ENCODE data around the gene LAMC1.
"Not testable (repeated sequence)": the region's sequence is repeated elsewhere in the genome, so short reads cannot be mapped to it uniquely, and the experiment has no call there.

The LAMC1 gene

DNA sequence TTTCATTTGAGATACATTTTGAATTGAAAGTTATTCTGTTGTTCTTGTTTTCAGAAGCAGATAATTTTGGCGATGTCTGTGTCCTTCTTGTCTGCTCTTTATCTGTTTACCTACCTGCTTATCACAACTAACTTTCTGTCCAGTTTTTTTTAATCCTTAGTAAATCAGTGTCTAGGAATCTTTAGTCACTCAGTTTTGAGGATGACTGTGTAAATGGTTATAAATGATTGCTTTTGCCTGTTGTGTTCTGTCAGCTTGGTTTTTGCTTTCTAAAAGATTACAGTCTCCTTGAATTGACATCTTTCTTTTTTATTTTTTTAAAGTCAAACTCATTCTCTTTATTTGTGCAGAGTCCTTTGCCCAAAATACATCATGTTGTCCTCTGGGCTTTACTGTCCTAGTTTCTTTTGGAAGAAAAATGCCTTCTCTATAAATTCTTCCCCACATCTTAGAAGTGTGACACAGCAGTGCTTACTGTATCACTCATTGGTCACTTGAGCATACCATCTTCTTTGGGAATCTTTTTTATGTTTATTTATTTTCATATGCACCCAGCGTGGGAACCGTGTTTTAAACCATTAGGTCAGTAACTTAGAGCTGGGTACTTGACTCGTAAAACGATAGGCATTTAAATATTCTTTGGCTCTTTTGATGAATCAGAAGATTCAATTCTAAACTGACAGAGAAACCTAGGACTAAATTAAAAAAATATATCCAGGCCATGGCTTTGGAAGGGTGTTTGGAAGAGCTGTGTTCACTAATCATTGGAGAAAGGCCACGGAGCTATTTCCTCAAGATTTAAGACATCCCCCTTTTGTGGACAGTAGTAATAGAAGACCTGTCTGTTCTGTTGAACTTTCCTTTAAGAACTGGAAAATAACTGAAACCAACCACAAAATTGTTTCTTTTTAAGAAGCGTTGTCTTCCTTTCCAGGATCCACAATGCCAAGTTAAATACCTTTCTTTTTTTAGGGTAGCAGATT, 20.9 kb downstream of the LAMC1 start:
- no peak for DNase-seq

DNA sequence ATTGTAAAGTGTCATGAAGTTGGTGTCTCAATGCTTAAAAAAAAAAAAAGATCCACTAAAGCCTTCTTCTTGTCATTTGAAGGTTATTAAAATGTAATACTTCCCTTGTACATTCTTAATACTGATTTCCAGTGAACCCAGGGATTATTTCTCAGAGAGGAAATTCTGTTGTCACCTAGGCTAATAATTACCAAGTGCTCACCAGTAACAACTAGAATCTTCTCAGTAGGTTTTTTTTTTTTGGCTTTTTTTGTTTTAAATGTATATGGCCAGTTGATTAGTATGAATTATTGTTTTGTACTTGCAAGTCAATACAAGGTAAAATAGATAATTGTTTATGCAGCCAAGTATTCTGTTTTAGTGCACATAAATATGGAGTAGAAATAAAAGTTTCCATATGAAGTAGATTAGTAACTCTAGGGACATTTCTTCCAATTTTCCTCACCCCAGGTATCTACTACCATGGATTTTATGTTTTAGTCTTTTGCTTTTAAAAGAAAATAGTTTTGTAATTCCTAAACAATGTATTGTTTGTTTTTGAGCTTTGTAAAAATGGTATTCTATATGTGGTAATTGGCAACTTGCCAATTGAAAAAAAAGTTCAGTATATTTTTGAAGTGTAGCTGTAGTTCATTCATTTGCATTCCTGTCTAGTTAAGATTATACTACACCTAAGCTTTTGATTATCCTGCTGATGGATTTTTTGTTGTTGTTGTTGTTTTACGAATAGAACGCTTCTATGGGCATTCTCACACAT, 21.9 kb downstream of the LAMC1 start:
- DNase-seq = no peak

DNA sequence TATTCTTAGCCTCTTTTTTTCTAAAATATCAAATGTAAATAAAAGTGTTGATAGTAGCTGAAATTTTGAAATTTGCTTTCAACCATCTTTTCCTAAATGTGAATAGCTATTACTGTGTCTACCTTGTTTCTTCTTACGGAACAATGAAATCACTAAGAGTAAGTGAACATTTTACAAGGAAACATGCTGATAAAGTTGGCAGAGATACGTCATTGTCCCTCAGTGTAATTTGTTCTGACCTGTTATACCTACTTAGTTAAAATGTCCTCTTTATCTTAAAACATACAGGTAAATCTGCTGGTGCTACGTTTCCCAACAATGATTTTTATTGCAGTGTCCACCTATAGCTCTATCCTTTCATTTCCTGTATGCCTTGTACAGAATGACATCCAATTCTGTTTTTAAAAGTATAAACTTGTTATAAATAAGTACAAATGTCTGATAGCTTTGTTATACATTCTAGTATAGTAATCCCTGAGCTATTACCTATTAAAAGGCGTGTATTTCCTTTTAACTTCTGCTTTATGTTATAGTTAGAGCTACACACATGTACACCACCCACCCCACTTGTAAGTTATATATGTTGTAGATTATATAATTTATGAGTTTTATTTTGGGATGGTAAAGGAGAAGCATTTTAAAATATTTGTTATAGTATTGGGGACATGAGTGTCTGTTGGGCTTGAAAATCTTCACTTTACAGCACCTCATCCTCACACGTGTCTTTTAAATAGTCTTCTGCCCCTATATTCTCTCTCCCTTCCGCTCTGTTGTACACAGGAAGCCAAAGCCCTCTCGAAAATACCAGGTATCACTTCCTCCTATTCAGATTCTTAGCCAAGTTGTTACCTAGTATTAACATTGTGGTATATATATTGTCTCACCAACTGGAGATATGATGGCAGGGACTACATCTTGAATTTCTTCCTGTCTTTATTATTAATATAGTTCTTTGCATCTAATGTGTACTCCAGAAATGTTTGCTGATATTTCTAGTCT, 25.2 kb downstream of the LAMC1 start:
- no peak for DNase-seq

DNA sequence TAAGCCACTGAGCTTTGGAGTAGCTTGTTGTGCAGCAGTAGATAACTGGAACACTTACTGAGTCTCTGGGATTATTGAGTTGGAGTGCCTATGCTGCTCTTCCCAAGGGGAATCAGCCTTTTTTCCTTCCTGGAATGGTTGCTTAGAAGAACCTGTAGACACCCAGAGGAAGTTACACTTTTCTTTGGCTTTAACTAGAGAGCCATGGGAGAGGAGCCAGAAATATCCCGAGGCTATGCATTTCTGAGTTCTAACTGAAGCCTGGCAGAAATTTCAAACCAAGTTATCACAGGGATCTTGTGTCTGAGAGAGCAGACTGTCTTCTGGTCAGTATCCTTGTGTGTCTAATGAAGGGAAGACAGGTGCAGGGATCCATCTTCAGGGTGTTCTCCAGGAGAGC, 28.3 kb downstream of the LAMC1 start:
- DNase-seq = no peak

DNA sequence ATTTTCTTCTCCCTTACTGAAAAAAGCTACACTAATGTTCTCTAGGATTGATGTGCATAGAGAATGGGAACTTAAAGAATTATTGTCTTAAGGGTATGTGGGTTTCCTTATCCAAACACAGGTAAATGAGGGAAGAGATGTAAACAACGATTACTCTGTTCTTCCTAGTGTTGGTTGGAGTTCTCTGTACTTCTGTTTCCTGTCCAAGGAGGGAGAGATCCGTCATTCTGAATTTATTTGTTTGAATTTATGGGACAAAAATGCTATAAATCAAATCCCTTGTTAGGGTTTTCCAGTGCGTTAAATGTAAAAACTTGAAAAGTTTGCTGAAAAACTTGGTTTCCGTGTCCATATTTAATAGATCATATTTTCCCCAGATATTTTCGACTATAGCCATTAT, 29.6 kb downstream of the LAMC1 start:
- DNase-seq = no peak

DNA sequence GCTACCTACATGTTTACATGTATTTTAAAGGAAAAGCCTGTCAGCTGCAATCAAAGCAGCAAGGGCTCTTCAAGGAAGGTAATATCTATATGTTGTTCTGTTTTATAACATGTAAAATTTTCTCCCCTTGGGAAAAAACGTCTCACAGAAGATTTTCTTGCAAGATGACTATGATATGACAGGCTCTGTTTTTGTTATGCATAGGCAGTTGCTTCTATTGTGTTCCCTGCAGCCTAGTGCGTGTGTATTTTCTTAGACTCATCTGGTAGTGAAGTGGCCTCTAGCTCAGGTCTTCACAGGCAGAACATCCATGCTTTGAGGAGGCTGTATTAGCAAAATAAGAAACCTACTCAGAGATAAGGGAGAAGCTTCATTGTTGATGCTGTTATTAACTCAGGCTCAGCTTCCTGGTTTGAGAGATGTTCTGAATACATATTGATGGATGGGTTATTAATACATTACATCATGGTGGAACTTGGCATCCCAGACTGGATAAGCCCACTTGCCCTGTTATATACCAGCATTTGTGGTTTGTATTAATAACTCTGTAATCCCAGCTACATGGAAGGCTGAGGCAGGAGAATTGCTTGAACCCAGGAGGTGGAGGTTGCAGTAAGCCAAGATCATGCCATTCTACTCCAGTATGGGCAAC, 35.8 kb downstream of the LAMC1 start:
- DNase-seq = no peak

DNA sequence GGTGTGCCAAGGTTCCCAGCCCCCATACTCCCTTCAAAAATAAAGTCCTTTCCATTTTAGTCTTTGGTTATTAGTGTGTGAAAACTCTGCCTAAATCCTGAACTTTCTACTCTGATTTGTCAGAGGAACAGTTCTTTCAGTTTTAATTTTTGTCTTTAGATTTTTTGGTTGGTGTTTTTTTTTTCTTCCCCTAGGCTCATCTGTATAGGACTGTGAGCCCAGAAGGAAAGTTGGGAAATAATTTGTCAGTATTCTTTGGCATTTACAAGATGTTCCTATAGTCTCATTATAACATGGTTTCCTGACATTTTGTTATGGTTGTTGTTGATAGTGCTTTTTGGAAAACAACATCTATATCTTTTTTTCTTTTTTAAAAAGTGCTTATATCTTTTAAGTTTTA, 38.0 kb downstream of the LAMC1 start:
- DNase-seq = no peak

DNA sequence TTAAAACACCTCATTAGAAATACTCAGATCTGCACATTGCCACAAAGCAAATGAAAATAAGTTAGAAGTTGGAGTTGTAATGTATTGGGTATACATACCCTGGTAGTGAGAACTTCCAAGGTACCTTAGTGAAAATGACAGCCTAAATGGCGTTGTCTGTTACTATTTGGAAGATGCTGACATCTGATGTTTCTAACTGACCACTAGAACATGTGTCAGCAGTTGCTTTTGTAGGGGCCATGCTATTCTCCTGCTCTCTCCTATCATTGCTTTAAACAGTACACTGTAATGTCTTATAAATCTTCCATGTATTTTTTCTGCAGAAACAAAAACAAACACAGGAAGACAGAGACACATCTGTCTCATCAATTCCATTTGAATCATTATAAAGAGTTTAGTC, 40.1 kb downstream of the LAMC1 start:
- no peak for DNase-seq

DNA sequence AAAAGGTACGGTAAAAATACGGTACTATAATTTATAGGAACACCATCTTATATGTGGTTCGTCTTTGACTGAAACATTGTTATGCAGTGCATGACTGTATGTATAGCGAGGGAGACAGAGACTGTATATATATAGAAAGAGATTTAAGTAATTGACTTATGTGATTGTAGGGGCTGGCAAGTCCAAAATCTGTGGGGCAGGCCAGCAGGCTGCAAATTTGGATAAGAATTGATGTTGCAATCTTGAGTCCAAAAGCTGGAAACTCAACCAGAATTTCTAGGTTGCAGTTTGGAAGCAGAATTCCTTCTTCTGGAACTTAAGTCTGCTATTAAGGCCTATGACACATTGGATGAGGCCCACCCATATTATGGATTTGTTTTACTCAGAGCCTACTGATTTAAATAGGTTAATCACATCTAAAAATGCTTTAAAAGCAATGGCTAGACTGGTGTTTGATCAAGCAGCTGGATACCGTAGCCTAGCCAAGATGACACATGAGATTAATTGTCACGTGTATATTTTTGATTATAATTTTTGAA, 42.0 kb downstream of the LAMC1 start:
- no peak for DNase-seq

DNA sequence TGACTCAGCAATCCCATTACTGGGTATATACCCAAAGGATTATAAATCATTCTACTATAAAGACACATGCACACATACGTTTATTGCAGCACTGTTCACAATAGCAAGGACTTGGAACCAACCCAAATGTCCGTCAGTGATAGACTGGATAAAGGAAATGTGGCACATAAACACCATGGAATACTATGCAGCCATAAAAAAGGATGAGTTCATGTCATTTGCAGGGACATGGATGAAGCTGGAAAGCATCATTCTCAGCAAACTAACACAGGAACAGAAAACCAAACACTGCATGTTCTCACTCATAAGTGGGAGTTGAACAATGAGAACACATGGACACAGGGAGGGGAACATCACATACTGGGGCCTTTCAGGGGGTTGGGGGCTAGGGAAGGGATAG, 43.2 kb downstream of the LAMC1 start:
- not testable (repeated sequence) for DNase-seq

DNA sequence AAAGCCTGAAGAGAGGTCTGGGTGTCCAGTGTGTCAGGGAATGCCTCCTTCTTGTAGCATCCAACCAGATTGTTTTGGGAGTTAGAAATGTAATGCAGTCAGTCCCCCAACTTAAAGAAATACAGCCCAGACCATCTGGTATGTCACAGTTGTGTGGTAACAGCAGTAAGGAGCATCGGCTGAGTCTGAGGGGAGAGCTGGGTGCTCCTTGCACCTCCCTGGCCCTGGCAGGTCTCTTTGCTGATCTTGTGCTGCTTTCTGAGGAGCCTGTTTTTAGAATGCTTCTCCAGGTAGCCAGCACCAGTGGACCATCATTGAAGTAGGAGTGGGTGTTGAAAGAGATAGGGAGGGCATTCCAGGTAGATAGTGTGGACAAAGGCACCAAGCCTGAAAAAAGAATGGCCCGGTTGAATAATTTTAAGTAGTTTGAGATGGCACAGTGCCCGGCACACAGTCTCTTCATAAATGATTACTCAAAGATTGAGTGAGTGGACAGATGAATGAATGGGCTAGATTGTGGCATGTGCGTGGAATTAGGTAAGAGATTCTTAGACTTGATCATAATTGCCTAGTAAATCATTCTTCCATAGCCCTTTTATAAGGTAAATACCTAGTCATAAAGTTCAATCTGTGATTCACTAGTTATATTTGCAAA, 46.5 kb downstream of the LAMC1 start:
- DNase-seq = no peak

DNA sequence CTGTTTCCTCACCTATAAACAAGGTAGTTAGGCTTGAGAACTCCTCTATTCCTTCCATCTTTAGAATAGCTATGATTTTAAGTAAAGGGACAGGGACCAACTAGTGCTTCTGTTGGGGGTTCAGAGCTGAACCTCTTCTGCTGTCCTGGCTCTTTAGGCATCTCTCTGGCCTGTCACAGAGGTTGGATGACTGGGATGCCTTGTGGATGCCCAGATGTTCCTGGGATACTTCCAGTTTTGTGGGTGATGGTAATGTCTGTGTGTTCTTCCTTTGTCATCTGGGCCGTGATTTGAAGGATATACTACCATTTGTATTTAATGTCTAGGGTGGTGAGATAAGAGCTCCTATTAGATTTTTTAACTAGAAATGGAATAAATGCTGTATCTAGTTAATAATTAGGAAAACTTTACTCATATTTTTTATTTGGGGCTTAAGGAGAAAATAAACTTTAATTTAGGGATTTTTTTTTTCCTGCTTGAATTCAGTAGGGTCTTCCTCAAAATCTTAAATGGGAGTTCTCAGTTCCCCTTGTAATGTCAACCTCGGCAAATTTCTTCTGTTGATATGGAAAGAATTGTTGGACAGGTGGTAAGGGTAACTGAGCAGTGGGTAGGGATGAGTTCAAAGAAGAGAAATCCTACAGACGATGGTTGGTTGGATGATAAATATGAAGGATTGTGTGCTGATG, 47.2 kb downstream of the LAMC1 start:
- no peak for DNase-seq

DNA sequence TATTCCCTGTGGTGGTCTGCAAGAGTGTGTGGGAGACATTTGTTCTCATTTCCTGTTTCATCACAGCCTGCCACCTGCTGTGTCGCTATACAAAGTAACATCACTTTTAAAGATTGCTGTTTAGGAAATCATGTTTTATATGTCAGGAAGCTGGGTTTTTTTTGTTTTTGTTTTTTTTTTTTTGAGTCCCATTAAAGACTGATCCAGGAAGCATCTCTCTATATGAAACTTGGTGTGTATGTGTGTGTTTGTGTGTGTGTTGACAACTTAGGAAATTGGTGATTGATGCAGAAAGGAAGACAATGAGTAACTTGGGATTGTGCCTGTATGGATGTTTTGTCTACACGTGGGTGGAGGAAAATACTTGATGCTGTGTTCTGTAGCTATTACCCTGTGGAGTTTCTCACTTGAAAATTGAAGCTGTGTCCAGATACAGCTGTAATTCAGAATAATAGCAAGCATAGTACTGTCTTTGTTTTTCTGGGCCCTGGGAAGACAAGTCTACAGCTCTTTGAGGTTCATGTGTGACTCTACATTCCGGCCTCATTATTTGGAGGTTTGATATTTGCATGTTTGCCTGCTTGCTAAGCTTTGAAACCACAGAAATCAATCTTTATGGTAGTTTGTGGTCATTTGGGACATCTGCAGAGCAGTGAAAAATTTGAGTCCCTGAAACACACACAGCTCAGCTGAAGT, 47.9 kb downstream of the LAMC1 start:
- no peak for DNase-seq

DNA sequence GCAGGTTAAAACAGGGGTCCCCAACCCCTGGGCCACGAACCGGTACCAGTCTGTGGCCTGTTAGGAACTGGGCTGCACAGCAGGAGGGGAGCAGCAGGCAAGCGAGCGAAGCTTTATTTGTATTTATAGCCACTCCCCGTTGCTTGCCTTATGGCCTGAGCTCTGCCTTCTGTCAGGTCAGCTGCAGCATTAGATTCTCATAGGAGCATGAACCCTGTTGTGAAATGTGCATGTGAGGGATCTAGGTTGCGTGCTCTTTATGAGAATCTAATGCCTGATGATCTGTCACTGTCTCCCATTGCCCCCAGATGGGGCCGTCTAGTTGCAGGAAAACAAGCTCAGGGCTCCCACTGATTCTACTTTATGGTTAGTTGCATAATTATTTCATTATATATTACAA, 49.4 kb downstream of the LAMC1 start:
- not testable (repeated sequence) for DNase-seq

DNA sequence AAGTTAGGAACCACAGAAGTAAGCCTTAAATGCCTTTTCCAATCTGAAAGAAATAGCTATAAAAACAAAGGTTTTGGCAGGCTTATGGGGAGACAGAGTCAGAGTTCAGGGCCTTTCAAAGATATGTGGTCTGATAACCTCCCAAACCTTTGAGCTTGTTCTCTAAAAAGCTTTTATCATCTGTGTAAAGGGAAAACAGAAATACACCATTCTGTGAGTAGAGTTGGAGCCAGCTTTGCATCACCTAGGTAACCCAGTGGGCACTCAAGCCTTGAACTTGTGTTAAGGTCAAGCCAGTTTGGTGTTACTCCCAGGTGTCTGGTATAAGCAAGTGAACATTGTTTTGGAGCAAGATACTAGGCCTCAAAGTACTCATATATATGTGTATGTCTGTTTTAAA, 50.1 kb downstream of the LAMC1 start:
- DNase-seq = no peak

DNA sequence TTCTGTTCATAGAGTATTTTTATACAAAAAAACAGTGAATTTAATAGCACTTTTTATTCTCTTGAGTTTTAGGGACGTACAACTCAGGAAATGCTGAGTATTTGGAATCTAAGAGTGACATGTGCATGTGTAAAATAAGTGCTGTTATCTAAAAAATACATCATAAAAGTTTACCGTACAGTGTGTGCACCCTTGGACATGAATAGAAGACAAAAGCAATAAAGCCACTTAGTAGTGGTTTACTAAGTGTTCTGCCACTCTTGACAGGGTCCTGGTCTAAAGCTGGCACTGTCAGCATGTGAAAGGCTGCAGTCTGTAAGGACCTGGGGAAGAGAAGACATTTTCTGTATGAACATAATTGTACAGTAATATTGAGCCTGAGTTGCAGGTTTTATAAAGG, 51.0 kb downstream of the LAMC1 start:
- DNase-seq = no peak

DNA sequence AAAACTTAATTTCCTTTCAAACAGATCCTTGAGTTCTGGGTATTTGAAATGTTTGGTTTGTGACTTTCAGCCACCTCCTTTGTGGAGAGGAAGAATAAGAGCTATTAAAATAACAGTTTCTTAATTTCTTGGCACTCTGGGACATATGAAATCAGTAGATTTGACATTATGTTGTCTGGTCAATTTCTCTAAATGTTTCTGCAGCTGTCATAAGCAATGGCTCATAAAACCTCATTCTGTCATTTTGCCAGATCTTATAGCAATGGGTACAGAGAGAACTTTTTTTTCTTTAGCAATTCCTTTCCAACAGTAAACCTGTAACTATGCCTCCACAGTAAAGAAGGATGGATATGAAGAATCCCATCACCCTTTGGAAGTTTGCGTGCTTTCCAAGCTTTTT, 52.6 kb downstream of the LAMC1 start:
- DNase-seq = no peak

DNA sequence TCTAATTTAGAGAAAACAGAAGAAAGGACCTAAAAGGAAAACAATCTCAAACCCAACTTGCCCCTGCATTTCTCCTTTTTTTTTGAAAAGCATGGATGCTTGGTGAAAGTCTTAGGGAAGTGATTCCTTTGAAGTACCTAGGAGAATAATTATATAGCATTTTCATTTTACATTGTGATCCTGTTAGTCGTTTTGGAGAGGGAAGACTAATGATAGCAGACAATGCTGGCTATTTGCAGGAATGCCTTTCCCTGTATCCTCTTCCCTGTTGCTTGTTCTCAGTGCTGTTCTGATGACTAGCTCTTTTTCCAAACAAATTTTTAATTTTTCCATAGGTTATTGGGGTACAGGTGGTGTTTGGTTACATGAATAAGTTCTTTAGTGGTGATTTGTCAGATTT, 53.9 kb downstream of the LAMC1 start:
- no peak for DNase-seq

DNA sequence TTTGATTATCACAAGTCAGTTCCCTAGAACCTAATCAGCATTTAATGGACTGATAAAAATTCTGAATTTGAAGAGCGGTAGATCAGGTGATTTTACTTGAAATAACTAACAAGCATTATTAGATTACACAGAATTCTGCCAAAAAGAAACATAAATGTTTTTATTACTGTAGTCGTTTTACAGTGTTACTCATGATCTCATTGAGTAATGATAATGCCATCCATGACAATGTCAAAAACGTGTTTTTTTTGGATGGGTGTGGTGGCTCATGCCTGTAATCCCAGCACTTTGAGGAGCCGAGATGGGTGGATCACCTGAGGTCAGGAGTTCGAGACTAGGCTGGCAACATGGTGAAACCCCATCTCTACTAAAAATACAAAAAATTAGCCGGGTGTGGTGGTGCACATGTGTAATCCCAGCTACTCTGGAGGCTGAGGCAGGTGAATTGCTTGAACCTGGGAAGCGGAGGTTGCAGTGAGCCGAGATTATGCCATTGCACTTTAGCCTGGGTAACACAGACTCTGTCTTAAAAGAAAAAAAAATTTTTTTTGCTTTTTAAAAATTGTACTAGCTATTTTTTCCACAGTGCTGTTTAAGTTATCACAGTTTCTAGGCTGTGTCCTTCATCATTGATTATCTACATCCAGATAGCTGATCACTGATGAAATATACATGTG, 56.6 kb downstream of the LAMC1 start:
- no peak for DNase-seq

DNA sequence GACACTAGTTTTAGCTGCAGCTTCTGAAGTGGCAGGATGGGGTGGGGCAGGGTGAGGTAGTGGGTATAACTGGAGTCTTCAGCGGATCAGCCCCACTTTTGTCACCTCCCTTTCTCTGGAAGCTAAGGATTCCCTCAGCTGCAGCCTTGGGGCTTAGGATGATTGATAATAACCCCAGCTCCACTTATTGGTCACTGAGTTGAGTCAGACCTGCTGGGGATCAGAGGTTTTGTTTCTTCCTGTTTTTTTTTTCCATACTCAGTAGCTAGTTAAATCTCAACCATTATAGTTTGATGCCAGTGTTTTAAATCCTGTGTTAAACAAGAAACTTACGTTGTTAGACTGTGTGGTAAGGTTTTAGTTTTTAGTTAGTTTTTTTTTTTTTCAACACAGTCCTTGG, 57.2 kb downstream of the LAMC1 start:
- DNase-seq = no peak
